Measurements from ENCODE around the gene RBM5.

Gene RBM5

DNA sequence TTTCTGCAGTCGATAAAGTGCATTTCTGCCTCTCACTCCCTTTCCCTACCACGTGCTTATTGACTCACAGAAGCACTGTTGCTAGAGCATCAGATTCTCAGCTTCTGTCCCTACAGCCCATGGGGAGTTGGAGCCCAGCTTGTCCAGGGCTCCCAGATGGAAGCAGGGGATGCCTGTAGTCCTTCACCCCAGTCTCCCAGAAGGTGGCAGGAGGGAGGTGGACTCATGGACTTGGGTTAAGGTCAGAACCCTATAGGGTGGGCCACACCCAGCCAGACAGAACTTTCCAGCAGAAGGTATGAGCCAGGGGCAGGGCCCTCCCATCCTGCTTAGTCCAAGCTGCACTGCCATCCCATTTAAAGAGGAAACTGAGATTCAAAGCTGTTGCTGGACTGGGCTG, 33.4 kb downstream of the RBM5 start:
- no peak for DNase-seq

DNA sequence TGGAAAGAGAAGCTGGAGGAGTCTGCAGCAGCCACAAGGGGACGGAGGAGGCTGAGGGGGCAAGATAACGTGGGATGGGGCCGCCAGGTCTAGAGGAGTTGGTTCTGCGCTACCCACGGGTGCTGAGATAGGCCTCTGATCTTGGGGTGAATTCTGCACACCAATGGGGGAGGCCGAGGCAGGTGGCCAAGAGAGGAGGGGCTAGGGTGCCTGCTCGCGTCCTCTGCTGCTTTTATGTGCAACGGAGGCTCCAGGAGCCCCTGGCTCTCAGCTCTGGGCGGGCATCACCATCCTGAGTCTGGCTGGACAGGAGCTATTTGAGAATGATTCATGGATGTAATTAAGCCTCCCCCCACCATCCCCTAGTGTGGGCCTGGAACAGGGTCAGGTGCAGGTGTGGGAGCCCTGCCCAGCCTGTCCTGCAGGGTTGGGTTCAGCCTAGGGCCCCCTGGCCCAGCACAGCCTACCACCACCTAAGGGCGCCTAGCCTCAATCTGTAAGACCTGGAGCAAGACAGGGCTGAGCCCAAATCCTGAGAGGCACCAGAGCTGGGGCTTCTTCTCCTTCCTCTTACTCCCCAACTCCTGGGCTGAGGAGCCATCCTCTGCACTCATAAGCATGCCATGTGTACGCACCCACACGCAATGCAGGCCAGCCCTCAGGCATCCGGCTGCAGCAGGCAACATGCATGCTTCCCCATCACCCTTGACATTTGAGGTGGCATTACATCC, 34.1 kb downstream of the RBM5 start:
- DNase-seq = no peak

DNA sequence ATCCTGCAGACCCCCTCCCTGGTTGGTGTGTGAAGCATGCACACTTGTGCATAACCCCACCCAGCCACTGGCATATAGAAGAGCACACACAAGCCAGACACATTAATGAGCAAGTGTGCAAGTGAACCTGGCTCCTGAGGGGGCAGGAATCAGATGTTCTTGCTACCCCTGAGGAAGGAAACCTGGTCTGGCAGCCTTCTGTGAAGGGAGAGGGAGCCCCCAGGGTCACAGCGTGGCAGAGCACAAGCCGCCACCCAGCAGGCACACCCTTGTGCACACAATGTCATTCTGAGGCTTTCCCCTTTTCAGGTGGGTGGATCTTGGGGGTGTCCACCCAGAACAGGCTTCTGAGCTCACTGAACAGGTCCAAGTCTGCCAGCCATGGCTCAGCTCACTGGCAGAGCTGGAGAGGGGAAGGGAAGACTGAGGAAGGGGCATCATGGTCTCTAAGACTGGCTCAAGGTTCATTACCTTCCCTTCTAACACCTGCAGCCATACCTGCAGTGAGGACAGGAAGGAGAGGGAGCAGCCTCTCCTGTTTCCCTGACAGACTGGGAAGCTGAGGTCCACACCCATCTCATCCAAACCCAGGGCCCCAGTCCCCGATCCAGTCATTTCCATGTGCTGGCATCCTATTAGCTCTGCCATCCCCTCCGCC, 34.8 kb downstream of the RBM5 start:
- no peak for DNase-seq

DNA sequence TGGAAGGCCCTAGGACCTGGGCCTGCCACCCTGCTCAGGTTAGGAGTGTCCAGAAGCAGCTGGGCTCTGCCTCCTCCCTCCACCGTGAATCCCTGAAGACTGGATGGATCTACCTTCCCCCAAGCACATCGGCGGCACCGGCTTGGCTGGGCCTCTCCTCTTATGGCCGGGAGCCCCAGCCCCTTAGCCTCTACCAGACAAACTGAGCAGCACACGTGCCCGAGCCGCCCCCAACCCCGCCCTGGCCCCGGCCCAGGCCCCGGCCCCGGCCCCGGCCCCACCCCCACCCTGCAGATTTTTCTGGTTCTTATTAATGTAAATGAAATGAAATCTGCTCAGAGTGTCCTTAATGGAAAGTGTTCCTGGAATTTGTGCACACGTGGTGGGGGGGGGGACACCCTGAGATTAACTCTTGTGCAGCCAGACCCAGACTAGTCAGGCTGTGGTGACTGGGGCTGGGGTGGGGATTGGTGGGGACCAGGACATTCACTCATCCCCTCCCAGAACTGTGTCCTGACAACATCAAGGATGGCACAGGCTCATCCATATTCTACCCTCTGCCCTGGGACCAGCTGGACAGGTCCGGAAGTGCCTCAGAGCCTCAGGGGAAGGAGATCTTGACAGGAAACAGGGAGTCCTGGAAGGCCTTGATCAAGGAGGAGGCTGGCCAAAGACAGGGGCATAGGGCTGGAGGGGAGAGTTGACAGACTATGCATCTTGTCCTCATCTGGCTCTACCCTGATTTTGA, 35.5 kb downstream of the RBM5 start:
- no peak for DNase-seq

DNA sequence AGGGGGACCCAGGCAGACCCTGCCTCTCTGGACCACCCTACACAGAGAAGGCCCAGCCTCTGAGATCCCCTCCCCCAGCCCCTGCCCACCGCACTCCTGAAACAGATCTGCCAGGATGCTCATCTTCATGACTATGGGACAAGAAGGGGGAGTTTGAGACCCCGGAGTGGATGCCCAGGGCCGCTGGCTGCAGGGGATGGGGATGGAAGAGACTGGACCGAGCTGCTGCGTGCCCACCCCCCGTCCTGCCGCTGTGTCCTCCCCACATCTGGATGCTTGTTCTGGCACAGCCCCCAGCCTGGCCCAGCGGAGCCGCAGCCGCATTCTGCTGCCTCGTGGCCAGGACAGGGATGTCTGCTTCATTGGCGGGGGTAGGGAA, 36.1 kb downstream of the RBM5 start:
- no peak for DNase-seq

DNA sequence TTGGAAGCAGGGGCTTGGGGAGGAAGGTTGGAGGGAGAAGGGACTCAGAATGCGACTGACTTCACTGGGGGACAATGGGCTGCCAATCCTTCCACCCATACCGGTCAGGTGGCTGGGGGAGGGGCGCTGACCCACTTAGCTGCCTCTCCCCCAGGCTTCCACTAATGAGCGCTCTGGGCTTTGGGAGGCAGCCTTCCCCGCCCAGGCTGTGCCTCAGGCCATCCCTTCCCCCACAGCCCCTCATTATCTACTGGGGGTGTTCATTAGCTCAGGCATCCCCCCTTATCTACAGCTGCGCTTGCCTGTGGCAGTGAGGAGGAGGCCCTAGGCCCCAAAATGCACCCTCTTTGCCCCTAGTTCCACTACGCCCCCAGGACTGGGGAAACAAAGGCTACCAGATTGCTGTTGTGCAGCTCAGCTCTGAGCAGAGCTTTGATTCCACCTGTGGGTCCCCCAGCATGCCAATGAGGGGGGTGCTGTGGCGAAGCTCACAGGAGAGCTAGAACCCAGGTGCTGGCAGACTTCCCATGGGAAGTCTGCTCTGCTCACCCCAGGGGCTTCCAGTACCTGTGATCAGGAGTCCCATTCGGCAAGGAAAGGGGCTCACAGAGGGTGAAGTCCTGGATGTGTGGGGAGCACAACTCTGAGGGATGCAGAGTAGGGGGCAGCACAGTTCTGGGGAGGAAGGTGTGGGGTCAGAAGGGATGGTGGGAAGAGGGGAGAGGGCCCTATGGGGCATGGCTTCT, 37.0 kb downstream of the RBM5 start:
- no peak for DNase-seq

DNA sequence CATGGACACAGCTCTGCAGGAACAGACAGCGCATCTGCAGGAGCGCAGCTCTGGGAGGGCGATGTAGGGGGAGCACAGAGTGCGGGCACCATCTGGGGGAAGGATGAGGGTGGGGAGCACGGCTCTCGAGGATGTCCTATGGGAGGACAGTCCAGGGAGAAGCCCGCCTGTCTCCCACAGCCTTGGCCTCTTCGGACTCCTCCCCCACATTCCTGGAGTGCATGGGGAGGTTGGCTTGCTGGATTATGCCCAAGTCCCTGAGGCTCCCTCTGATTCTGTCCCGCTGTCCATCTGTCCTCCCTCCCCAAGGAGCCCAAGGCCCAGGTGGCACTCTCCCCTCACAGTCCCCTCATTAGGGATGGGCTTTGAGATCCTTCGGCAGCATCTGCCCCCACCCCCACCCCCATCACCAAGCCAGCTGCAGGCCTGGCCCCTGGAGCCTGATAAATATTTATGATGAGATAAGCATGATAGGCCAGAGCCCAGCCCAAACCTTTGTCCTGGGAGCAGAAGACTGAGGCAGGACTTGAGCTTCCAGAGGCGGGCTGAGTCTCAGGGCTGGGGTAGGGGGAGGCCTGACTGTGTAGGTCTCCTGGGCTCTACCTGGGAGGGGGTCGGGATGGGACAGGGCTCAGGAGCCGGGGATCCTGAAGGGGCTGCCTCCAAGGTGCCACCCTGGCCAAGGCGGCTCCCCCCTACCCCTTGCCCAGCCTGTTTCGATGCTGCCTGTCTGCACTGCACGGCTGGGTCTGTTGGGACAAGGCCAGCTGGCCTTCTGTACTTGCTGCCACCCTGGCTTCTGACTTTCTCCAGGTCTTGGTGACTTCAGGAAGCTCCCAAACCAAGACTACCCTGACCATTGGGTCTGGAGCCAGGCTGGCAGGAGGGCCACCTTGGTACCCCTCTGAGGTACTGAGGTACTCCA, 37.8 kb downstream of the RBM5 start:
- DNase-seq = no peak

DNA sequence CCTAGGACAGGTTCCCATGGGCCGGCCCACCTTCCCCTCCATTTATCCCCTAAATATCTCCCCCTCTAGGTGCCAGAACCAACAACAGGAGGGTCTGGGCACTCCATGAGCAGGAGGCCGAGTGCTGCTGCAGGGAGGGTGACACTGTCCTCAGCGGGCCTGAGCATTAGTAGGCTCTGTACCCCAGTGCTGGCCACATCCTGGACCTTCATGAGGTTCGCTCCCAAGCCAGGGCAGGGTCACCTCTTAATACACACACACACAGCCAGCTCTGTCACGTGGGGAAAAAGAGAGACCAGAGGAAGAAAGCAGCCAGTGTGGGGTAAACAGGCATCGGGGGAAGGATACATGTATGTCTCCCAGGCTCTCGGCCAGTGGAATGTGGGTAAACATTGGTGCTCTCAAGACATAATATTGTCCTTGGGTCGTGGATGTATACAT, 38.6 kb downstream of the RBM5 start:
- DNase-seq = no peak

DNA sequence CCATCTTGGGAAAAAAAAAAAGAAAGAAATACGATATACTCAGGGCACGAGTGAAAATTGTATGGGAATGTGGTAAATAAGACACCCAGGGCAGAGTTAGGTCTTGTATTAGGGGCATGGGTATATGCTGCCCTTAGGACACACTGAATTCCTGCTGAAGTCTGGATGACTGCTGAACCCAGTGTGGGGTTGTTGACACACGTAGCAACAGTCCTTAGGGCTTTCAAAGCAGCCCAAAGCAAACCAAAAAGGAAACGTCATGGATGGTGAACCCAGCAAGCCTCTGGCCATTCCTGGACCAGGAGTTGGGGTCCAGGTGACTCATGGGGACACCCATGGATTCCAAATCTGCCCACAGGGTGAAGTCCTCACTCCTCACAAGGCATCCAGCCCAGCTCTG, 39.3 kb downstream of the RBM5 start:
- DNase-seq = no peak

DNA sequence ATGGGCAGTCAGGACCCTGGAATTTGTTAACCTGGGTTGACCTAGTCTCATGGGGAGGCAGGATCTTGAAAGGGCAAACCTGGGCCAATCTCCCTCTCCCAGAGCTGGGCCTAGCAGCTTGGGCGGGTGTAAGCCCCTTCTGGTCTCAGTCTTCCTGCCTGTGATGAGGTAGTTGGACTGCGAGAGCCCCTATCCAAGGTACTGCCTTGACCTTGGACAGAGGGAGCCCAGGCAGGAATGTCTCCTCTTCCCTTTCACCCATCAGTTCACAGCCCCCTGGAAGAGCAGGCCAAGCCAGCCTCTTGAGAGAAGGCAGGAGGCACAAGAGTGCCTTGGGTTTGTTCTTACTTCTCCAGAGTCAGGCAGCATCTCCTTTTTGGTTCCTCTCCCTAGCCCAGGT, 41.7 kb downstream of the RBM5 start:
- DNase-seq = no peak

DNA sequence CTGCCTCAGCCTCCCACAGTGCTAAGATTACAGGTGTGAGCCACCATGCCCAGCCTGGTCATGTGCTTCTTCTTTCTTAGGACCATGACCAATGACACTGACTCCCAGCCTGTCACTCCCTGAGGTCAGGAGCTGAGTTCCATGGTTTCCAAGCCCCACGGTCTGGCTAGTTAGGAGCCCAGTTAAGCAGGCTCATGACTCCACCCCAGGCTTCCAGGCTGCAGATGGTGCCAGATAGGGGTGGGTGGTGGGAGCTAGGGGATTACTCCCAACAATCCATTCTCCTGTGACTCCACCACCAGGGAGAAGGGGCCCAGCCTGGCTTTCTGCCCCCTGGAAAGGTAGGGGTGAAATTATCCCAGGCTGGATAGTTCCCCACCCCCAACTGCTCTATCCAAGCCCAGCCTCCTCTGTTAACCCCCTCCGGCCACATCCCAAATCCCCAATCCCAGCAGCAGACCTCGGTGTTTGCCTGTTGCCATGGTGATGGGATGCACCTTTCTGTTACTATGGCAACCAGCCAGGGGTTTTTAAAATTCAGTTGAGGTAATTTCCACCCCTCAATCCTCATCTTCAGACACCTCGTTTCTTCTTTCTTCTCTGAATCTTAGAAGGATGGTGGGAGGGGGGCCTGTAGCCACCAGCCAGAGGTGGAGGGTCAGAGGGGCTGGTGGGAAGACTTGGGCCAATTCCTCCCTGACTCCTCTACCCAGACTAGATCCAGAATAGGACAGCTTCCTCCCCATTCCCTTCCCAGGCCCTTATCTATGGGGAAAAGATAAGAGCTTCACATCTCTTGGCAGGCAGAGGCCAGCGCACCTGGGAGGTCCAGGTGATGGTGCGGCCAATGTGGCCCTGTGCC, 43.9 kb downstream of the RBM5 start:
- no peak for DNase-seq

DNA sequence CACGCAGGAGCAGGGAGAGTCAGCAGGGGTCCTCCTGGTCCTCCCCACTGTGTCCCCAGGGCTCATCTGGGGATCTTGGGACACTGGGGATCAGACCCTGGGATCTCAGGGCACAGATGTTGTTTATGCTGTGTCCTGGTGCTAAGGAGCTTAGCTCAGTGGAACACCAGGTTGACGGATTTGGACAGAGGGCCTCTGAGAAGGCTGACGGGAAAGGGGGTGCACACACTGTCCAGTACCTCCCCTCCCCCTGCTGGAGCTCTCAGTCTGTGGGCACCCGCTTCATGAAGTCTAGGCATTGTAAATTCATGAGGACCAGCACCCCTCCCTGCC, 44.5 kb downstream of the RBM5 start:
- no peak for DNase-seq

DNA sequence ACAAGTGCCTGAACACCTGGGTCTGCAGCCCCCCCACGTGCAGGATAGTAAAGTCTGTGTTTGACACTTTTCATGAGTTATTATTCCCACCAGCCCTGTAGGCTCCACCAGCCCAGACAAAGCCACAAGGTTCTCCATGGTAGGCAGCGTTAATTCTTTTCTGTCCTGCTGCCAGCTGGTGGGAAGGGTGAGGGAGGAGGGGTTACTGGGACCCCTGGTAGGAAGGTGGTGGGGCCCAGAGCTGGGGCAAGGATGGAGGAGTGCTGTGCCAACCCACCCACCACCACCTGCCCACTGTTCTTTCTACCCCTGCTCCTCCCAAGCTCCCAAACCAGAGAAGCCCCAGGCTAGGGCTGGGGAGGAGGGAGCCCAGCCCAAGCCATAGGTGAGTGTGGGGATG, 45.6 kb downstream of the RBM5 start:
- DNase-seq = no peak

DNA sequence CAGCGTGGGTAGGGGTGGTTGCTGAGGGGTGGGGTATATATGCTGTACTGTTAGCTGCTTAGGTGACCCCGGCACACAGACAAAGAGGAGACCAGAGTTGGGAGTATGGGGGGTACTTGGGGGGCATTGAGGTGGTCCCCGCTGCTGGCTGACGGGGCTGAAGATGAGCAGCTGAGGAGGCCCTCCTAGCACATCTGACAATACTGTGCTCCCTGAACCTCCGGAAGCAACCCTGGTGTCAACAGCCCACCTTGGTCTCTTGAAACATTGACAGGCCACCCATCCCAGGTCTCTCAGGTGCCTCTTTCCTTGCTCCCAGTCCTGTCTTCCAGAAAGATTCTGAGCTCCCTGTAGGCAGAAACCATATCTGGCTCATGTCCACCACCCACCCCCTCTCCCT, 47.2 kb downstream of the RBM5 start:
- no peak for DNase-seq

DNA sequence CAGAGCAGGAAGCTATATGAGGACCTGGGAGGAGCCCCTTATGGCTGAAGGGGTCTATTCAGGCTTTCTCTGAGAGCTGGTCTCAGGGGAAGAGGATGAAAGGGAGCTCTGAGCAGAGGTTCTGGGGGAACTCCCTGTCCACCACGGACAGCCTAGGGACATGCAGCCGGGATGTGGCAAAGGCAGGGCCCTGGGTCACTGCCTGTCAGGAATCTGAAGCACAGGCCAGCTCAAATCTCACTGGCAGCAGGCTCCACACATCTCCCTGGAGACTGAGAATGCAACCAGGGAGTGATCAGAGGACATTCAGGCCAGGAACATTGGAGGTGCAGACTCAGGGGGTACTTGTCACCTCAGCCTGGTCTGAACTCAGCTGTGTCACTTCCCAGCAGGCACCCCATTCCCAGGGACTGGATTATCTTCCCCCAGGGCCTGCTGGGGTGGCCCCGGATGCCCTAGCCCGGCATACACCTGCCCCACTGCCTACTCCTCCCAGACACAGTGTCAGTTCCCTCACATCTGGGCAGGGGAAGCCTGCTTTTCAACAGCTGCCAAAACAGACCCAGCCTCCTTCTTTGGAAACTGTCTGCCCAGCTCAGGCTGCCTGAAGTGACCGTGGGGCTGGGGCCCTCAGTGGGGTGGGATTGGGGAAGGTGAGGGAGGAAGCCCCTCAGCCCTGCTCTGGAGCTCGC, 48.1 kb downstream of the RBM5 start:
- no peak for DNase-seq

DNA sequence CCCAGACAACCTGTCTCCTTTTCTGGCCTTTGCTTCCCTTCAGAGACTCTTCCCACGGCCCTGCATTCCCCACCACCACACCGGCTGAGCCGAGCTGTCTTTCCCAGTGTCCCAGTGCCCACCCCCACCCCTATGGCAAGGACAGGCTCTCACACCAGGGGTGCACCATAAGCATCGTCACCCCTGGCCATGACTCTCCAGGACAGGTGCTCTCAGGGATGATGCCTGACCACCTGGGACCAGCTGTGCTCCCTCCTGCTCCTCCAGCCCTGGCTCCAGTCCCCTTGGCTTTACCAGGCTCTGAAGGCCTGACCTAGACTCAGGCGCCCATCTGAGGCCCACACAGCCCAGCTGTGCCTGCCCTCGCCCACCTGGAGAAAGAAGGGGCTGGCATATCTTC, 48.8 kb downstream of the RBM5 start:
- DNase-seq = no peak

DNA sequence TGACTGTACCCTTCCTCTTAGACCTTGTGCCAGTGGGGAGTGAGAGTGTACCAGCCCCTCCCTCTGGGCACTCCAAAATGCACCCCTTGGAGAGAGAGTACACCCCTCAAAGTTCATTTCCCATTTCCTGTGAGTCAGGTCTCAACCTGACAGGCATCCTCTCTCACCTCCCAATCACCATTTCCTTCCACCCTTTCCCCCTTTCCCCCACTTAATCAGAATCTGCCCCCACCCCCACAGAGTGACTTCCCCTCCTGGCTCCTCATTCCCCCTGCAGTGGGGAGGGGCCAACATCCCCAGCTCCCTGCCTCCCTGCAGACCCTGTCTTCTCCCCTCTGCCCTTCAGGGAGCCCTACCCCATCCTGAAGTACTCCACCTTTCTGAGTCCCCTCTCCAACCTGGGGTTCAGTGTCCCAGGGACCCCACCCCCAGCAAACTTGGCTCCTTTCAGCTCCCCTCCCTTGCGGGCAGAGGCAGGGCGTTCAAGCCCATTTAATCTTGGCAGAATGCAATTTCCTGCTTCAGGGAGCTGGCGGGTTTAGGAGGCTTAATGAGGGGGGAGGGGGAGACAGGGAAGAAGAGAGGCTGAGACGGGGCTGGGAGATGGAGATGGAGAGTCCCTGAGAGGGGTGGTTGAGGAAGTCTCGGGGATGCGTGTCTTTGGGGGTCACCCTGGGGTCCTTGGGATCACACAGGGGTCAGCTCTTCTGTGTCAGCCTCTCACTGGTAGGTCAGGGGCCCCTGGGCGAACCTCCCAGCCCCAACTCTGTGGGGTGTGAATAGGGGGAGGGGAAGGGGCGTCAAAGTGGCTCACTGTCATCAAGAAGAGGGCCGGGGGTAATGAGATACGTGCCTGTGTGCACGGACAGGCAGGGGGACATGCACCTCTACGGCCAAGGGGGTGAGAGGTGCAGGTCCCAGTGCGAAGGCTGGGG, 49.8 kb downstream of the RBM5 start:
- DNase-seq = peak; percentile 30

DNA sequence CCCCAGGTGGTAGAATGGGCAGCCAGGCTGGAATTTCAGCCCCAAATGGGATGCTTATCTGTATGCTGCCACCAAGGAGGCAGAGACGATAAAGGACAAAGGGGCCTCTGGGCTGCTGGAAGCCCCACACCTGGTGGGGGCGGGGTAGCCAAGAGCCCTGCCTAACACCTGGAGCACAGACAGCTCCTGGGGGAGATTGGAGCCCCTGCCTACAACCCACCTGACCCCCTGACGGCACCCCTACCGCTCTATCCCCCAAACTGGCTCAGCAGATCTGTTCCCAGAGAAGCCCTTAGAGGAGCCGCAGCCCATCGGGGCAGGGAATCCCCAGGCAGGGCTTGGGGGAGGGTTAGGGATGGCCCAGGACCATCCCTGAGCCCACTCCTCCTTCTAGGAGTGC, 50.6 kb downstream of the RBM5 start:
- DNase-seq = no peak

DNA sequence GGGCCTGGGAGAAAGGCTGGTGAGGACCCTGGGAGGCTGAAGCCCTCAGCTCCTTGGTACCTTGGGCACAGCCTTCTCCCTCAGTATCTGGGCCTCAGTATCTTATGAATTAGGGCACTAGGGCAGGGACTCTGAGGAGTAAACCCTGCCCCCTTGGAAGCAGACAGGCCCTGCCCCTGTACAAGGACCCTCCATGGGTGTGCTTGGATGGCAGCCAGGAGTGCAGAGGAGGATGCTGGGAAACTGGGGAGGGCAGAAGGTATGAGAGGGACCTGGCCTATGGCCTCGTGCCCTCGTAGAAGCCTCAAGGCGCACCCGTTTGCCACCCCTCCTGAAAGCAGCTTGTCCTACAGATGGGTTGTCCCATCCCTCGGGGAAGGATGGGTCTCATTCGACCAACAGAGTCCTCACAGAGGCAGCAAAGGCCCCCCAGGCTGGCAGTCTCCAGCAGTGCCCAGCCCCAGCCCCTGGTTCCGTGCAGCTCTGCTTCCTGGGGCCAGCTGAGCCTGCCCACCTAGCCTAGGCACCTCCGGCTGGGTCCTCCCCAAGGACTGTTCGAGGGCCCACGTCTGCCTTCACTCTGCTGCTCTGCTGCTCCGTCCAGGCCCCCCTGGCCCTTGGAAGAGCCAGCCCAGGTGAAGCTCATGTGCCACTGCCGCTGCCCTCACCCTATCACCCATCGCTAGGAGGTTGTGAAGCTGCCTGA, 51.2 kb downstream of the RBM5 start:
- no peak for DNase-seq
